H1 (cell line): ENCODE measurements around the gene MED17. TPM values are rescaled to one million over a fixed set of nuclear protein-coding genes. Genes with fewer than 3 reads are reported as not detected.

Experiments used
- CTCF ChIA-PET: fragments of 300-600 bp; sonication (Branson Sonifier 250); formaldehyde crosslinking; loops from one replicate; lab custom pipeline; 2021; ENCODE audit not compliant: partially characterized antibody; lab: Charles Lee
- POLR2A ChIA-PET: fragments of 300-600 bp; sonication (Branson Sonifier 250); formaldehyde crosslinking; loops from one replicate; lab custom pipeline; 2021; ENCODE audit warnings: inconsistent platforms; ENCODE audit not compliant: partially characterized antibody; lab: Charles Lee
- DNase-seq, 2 experiments: peaks; one replicate each; pipeline versions ENCODE4 v3.0.0 to v3.0.0-alpha.2; 2010 to 2022; ENCODE audit warnings: low spot score in 2 of 2, low read depth in 1 of 2, mixed read lengths in 1 of 2
- FAIRE-seq: peaks from 2 replicates; lab custom pipeline; 2011; peaks lifted over from hg19 to GRCh38; lab: Jason Lieb, UNC
- H2AFZ ChIP-seq: 2 replicates; pipeline ENCODE4 v1.8.1; 2012; ENCODE audit warnings: low read length, inconsistent platforms
- H2AK5ac ChIP-seq: 2 replicates; pipeline ENCODE4 v1.6.1; 2013; ENCODE audit warnings: low read depth, low read length
- H2BK120ac ChIP-seq: replicated peaks from 2 replicates; pipeline ENCODE3; 2013; ENCODE audit warnings: low read depth, low read length, inconsistent platforms
- H2BK12ac ChIP-seq: 2 replicates; pipeline ENCODE4 v1.6.1; 2013; ENCODE audit warnings: low read depth, low read length
- H2BK15ac ChIP-seq: 2 replicates; pipeline ENCODE4 v1.6.1; 2013; ENCODE audit warnings: low read length
- H2BK20ac ChIP-seq: 2 replicates; pipeline ENCODE4 v1.6.1; 2013; ENCODE audit warnings: low read length
- H2BK5ac ChIP-seq: 2 replicates; pipeline ENCODE4 v1.6.1; 2013; ENCODE audit warnings: low read depth, low read length
- H3K14ac ChIP-seq: 2 replicates; pipeline ENCODE4 v1.6.1; 2013; ENCODE audit warnings: inconsistent platforms; ENCODE audit not compliant: insufficient read length
- H3K18ac ChIP-seq: 2 replicates; pipeline ENCODE4 v1.6.1; 2013; ENCODE audit warnings: low read length; ENCODE audit errors: extremely low read depth
- H3K23ac ChIP-seq: 2 replicates; pipeline ENCODE4 v1.6.1; 2013; ENCODE audit warnings: inconsistent platforms; ENCODE audit not compliant: insufficient read length
- H3K23me2 ChIP-seq: 2 replicates; pipeline ENCODE4 v1.6.1; 2013; ENCODE audit warnings: low read depth, low read length
- H3K27ac ChIP-seq: 2 replicates; pipeline ENCODE4 v1.6.1; 2011; ENCODE audit warnings: low read depth, low read length, inconsistent platforms
- H3K27me3 ChIP-seq, 4 experiments: replicated peaks in 1 of 4; 1 replicate in 1 of 4; 2 replicates in 3 of 4; pipeline versions ENCODE4 v1.6.1 to v1.8.1; 2011 to 2013; ENCODE audit warnings: low read length in 3 of 4, mild to moderate bottlenecking in 3 of 4, inconsistent platforms in 2 of 4, mixed read lengths in 2 of 4, moderate library complexity in 1 of 4; ENCODE audit not compliant: control insufficient read depth in 3 of 4, insufficient read depth in 3 of 4; ENCODE audit errors: extremely low read depth in 1 of 4
- H3K36me3 ChIP-seq, 4 experiments: 2 replicates each; pipeline versions ENCODE4 v1.6.1 to v1.8.1; 2011 to 2013; ENCODE audit warnings: mild to moderate bottlenecking in 4 of 4, low read length in 3 of 4, moderate library complexity in 2 of 4, control low read depth in 1 of 4, inconsistent platforms in 1 of 4; ENCODE audit not compliant: insufficient read depth in 4 of 4, control insufficient read depth in 2 of 4
- H3K4ac ChIP-seq: replicated peaks from 2 replicates; pipeline ENCODE3; 2013; ENCODE audit warnings: low read length, low read depth, mixed read lengths, inconsistent platforms; ENCODE audit not compliant: insufficient read length
- H3K4me1 ChIP-seq, 4 experiments: replicated peaks in 1 of 4; 1 replicate in 1 of 4; 2 replicates in 3 of 4; pipeline versions ENCODE4 v1.6.1 to v1.8.1; 2011 to 2013; ENCODE audit warnings: low read length in 3 of 4, inconsistent platforms in 2 of 4, mixed read lengths in 1 of 4; ENCODE audit not compliant: insufficient read depth in 4 of 4, control insufficient read depth in 3 of 4
- H3K4me2 ChIP-seq, 2 experiments: 2 replicates each; pipeline versions ENCODE4 v1.6.1 to v1.8.1; 2011 to 2013; ENCODE audit warnings: low read depth in 2 of 2, low read length in 2 of 2, control low read depth in 1 of 2, inconsistent platforms in 1 of 2, mild to moderate bottlenecking in 1 of 2; ENCODE audit not compliant: insufficient read depth in 1 of 2
- H3K4me3 ChIP-seq, 4 experiments: fragments of 200-600, 300-600 bp in 1 of 4; sonication (generic), shearing (Covaris generic), sonication (Bioruptor Twin) in 1 of 4; 2 replicates each; pipeline versions ENCODE4 v1.5.1 to v1.8.1; 2011 to 2016; ENCODE audit warnings: low read length in 4 of 4, low read depth in 3 of 4, control low read depth in 2 of 4, inconsistent platforms in 2 of 4, mild to moderate bottlenecking in 2 of 4, mixed read lengths in 1 of 4, moderate library complexity in 1 of 4; ENCODE audit not compliant: insufficient read depth in 2 of 4; ENCODE audit errors: extremely low read depth in 1 of 4
- H3K56ac ChIP-seq: replicated peaks from 2 replicates; pipeline ENCODE3; 2013; ENCODE audit warnings: low read depth, mild to moderate bottlenecking, mixed read lengths, low read length, inconsistent platforms; ENCODE audit not compliant: insufficient read length
- H3K79me1 ChIP-seq: 2 replicates; pipeline ENCODE4 v1.6.1; 2013; ENCODE audit warnings: low read depth, low read length, control low read depth
- H3K79me2 ChIP-seq, 2 experiments: 2 replicates each; pipeline versions ENCODE4 v1.6.1 to v1.8.1; 2012 to 2013; ENCODE audit warnings: low read length in 2 of 2, mild to moderate bottlenecking in 2 of 2, inconsistent platforms in 1 of 2; ENCODE audit not compliant: insufficient read depth in 2 of 2, control insufficient read depth in 1 of 2
- H3K9ac ChIP-seq, 4 experiments: replicated peaks in 1 of 4; 1 replicate in 1 of 4; 2 replicates in 3 of 4; pipeline versions ENCODE4 v1.6.1 to v1.8.1; 2011 to 2013; ENCODE audit warnings: low read depth in 3 of 4, low read length in 3 of 4, control low read depth in 2 of 4, mild to moderate bottlenecking in 2 of 4, moderate library complexity in 2 of 4, inconsistent platforms in 1 of 4; ENCODE audit errors: extremely low read depth in 1 of 4
- H3K9me3 ChIP-seq, 2 experiments: 2 replicates each; pipeline versions ENCODE4 v1.6.1 to v1.8.1; 2012 to 2013; ENCODE audit warnings: mild to moderate bottlenecking in 2 of 2, moderate library complexity in 2 of 2, control low read depth in 1 of 2, inconsistent platforms in 1 of 2, low read depth in 1 of 2, low read length in 1 of 2, mixed read lengths in 1 of 2; ENCODE audit not compliant: insufficient read depth in 2 of 2
- H4K20me1 ChIP-seq, 2 experiments: replicated peaks in 1 of 2; 2 replicates each; pipeline versions ENCODE3 to v1.8.1; 2011 to 2013; ENCODE audit warnings: inconsistent platforms in 2 of 2, low read length in 2 of 2, mild to moderate bottlenecking in 1 of 2; ENCODE audit not compliant: insufficient read depth in 2 of 2, control insufficient read depth in 1 of 2
- H4K5ac ChIP-seq: 2 replicates; pipeline ENCODE4 v1.6.1; 2013; ENCODE audit warnings: low read length, low read depth, mixed read lengths, inconsistent platforms; ENCODE audit not compliant: insufficient read length
- H4K8ac ChIP-seq: 2 replicates; pipeline ENCODE4 v1.8.0; 2013; ENCODE audit warnings: mild to moderate bottlenecking, moderate library complexity, low read length, inconsistent platforms; ENCODE audit not compliant: insufficient read depth; ENCODE audit errors: extremely low read depth
- H4K91ac ChIP-seq: replicated peaks from 2 replicates; pipeline ENCODE3; 2013; ENCODE audit warnings: low read length, mixed read lengths, inconsistent platforms; ENCODE audit not compliant: insufficient read length
- CEBPB ChIP-seq: IDR thresholded peaks from 2 replicates; pipeline ENCODE4 v1.6.1; 2012; ENCODE audit warnings: low read depth, low read length
- CHD1 ChIP-seq: IDR thresholded peaks from 2 replicates; pipeline ENCODE4 v1.6.1; 2012; ENCODE audit warnings: low read depth, low read length, improper control_type of control experiment
- CHD2 ChIP-seq: IDR thresholded peaks from 2 replicates; pipeline ENCODE4 v1.6.1; 2012; ENCODE audit warnings: low read length, improper control_type of control experiment
- MAFK ChIP-seq: IDR thresholded peaks from 2 replicates; pipeline ENCODE4 v1.6.1; 2012; ENCODE audit warnings: low read depth, mild to moderate bottlenecking, improper control_type of control experiment, low read length
- POLR2A ChIP-seq, 2 experiments: IDR thresholded peaks; 1 replicate in 1 of 2; 2 replicates in 1 of 2; pipeline ENCODE4 v1.6.1; 2011; ENCODE audit warnings: low read depth in 2 of 2, low read length in 2 of 2, mild to moderate bottlenecking in 2 of 2; ENCODE audit errors: control extremely low read depth in 1 of 2
- RAD21 ChIP-seq, 2 experiments: IDR thresholded peaks in 1 of 2; conservative IDR thresholded peaks in 1 of 2; 2 replicates each; pipeline ENCODE4 v1.6.1; 2011; ENCODE audit warnings: low read depth in 2 of 2, low read length in 2 of 2, improper control_type of control experiment in 1 of 2, inconsistent platforms in 1 of 2, mild to moderate bottlenecking in 1 of 2, moderate library complexity in 1 of 2
- SP1 ChIP-seq: IDR thresholded peaks from 2 replicates; pipeline ENCODE4 v1.6.1; 2011; ENCODE audit warnings: low read depth, low read length
- SRF ChIP-seq: IDR thresholded peaks from 2 replicates; pipeline ENCODE4 v1.6.1; 2011; ENCODE audit warnings: mild to moderate bottlenecking, low read depth, low read length, moderate library complexity
- USF2 ChIP-seq: IDR thresholded peaks from 2 replicates; pipeline ENCODE4 v1.6.1; 2011; ENCODE audit warnings: low read length, improper control_type of control experiment
- WGBS, 2 experiments: shearing (Covaris generic) in 1 of 2; methylation state at CpG; one replicate each; pipeline versions ENCODE4 v1.1.6 to v1.1.7; 2013 to 2015; ENCODE audit warnings: low lambda C conversion rate in 2 of 2, mixed read lengths in 2 of 2, inconsistent platforms in 1 of 2, low coverage in 1 of 2, missing lambda C conversion rate in 1 of 2; ENCODE audit not compliant: insufficient replicate concordance in 2 of 2, insufficient coverage in 1 of 2, insufficient read length in 1 of 2; ENCODE audit errors: extremely low coverage in 1 of 2, missing lambda C conversion rate in 1 of 2; 5-methylcytosine and 5-hydroxymethylcytosine counted together
- polyA plus RNA-seq, 7 experiments: library from polyadenylated mRNA; depleted of rRNA in 3 of 7; stranded (reverse) in 5 of 7; unstranded in 2 of 7; fragments of >200 nt in 5 of 7; fragments of 200-250 nt in 2 of 7; gene quantifications; 1 replicate in 5 of 7; 2 replicates in 1 of 7; 4 replicates in 1 of 7; pipeline versions ENCODE4 v1.2.1 to v1.2.3, GENCODE V29; 2011 to 2013; ENCODE audit warnings: missing spikeins in 2 of 7, mixed read lengths in 2 of 7
- total RNA-seq: library from RNA; stranded (reverse); fragmentation: NEBNext Ultra II Directional; extraction: Animal tissue kit (Norgen Biotek cat#: 25700); gene quantifications from 2 replicates; pipeline ENCODE4 v1.2.1, GENCODE V29; 2021
- TF ChIP-seq, protein P1 (sequence below), 3 experiments: IDR thresholded peaks; 1 replicate in 2 of 3; 2 replicates in 1 of 3; pipeline versions ENCODE4 v1.5.1 to v1.6.1; 2011; ENCODE audit warnings: low read length in 3 of 3, mild to moderate bottlenecking in 3 of 3, inconsistent platforms in 2 of 3, low read depth in 1 of 3, moderate library complexity in 1 of 3; ENCODE audit not compliant: insufficient read depth in 1 of 3; ENCODE audit errors: control extremely low read depth in 1 of 3

Gene MED17
- total and polyA plus RNA-seq, 2 of the 8 experiments (the other 6 are each of a cell fraction or from before 2014, with no cell fraction given) = 8.8 to 33.7 TPM

- H4K20me1 ChIP-seq = no peaks in the 10 kb centered on the region
- peaks cover 0 to 6% (median 3%) of the 10 kb centered on the region in 4 experiments; a peak in 2 of 7 replicates for H3K4me1 ChIP-seq
- no peak overlapping the region for H3K4me3 ChIP-seq
- no peaks in the 10 kb centered on the region for H3K23me2 ChIP-seq
- H2BK5ac ChIP-seq = no peak overlapping the region
- no peak overlapping the region for H3K23ac ChIP-seq
- H2BK20ac ChIP-seq = no peak overlapping the region
- H3K79me1 ChIP-seq = no peaks in the 10 kb centered on the region
- H3K56ac ChIP-seq = no peak overlapping the region
- no peak overlapping the region for H2AK5ac ChIP-seq
- H2BK120ac ChIP-seq = no peak overlapping the region
- no peak overlapping the region for H4K8ac ChIP-seq
- no peaks in the 10 kb centered on the region for H3K79me2 ChIP-seq
- no peak overlapping the region for H3K27ac ChIP-seq
- H3K36me3 ChIP-seq = no peaks in the 10 kb centered on the region
- no peak overlapping the region for H3K14ac ChIP-seq
- H3K4me2 ChIP-seq = no peak overlapping the region
- H4K5ac ChIP-seq = no peak overlapping the region
- CTCF ChIA-PET = interaction anchor here (1.2 to 1.8 kb wide), 3 partner anchors 8 to 745 kb away, joined by 3 to 4 read pairs (median 3); no protein-coding TSS in a partner anchor
- no peak overlapping the region for H2AFZ ChIP-seq
- no peak overlapping the region for H3K18ac ChIP-seq
- H3K9ac ChIP-seq = no peak overlapping the region
- POLR2A ChIA-PET = interaction anchor here (0.8 to 1.2 kb wide), 2 partner anchors 10 to 74 kb away, joined by 3 to 4 read pairs; partner anchors contain the start of gene MED17
- no peak overlapping the region for H2BK12ac ChIP-seq
- no peak overlapping the region for H2BK15ac ChIP-seq
- H3K27me3 ChIP-seq = no peaks in the 10 kb centered on the region
- no peak for FAIRE-seq
- no peak for DNase-seq
- WGBS, 2 experiments = 85% methylated on average over 3 of the region's 3 CpGs; no CpG with 5 or more reads in 1 of the 2 experiments
- H4K91ac ChIP-seq = no peak overlapping the region
- H3K9me3 ChIP-seq = no peaks in the 10 kb centered on the region
- no peak overlapping the region for H3K4ac ChIP-seq
- no peak for TF ChIP-seq SP1
- TF ChIP-seq POLR2A (IDR thresholded peaks at IDR 0.05; ENCODE audit: control extremely low read depth in 1 of 2, low read depth in 2 of 2, low read length in 2 of 2) = no peak
- TF ChIP-seq, protein P1, sequence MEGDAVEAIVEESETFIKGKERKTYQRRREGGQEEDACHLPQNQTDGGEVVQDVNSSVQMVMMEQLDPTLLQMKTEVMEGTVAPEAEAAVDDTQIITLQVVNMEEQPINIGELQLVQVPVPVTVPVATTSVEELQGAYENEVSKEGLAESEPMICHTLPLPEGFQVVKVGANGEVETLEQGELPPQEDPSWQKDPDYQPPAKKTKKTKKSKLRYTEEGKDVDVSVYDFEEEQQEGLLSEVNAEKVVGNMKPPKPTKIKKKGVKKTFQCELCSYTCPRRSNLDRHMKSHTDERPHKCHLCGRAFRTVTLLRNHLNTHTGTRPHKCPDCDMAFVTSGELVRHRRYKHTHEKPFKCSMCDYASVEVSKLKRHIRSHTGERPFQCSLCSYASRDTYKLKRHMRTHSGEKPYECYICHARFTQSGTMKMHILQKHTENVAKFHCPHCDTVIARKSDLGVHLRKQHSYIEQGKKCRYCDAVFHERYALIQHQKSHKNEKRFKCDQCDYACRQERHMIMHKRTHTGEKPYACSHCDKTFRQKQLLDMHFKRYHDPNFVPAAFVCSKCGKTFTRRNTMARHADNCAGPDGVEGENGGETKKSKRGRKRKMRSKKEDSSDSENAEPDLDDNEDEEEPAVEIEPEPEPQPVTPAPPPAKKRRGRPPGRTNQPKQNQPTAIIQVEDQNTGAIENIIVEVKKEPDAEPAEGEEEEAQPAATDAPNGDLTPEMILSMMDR (IDR thresholded peaks at IDR 0.05; ENCODE audit: control extremely low read depth in 1 of 3, insufficient read depth in 1 of 3, low read depth in 1 of 3, low read length in 3 of 3) = no peak
- no peak for TF ChIP-seq USF2
- TF ChIP-seq RAD21 (IDR thresholded peaks at IDR 0.05 in 1 of 2, conservative IDR thresholded peaks at IDR 0.05 in 1 of 2; ENCODE audit: low read depth in 2 of 2, low read length in 2 of 2) = no peak
- TF ChIP-seq MAFK = no peak
- TF ChIP-seq SRF = no peak
- TF ChIP-seq CHD1 = no peak
- TF ChIP-seq CEBPB = no peak
- no peak for TF ChIP-seq CHD2
Observed at GRCh38 chr11:93857413-93858120, 73.5 kb downstream of the MED17 start.
